WTC11 (cell line): ENCODE results near the gene LAMA5. TPM values are rescaled to one million over a fixed set of nuclear protein-coding genes. Genes with fewer than 3 reads are reported as not detected.

Experiments
- ATAC-seq: fragments of 200-7000 bp; cut with Tn5 transposase; 2 replicates; pipeline ENCODE4 v1.10.0; 2021; ENCODE audit warnings: mild to moderate bottlenecking, moderate library complexity
- CTCF ChIA-PET: fragments of 300-600 bp; sonication (Branson Sonifier 250); formaldehyde crosslinking; loops from one replicate; lab custom pipeline; 2021; ENCODE audit warnings: antibody characterized with exemption; lab: Charles Lee
- POLR2A ChIA-PET: fragments of 350-600 bp; sonication (Branson Sonifier 250); formaldehyde crosslinking; loops from one replicate; lab custom pipeline; 2021; ENCODE audit warnings: antibody characterized with exemption; lab: Charles Lee
- DNase-seq: peaks from one replicate; pipeline ENCODE4 v3.0.0; 2021; ENCODE audit warnings: low spot score
- H3K27ac Mint-ChIP-seq: 2 replicates; pipeline ENCODE4 v1.8.0; 2021; ENCODE audit warnings: mixed read lengths
- H3K27me3 Mint-ChIP-seq: 2 replicates; pipeline ENCODE4 v1.8.0; 2021; ENCODE audit warnings: low read depth, mild to moderate bottlenecking, moderate library complexity, mixed read lengths
- H3K36me3 Mint-ChIP-seq: 2 replicates; pipeline ENCODE4 v1.8.0; 2021; ENCODE audit warnings: mixed read lengths
- H3K4me1 Mint-ChIP-seq: 2 replicates; pipeline ENCODE4 v1.8.0; 2022; ENCODE audit warnings: mixed read lengths
- H3K4me3 Mint-ChIP-seq: 2 replicates; pipeline ENCODE4 v1.8.0; 2021; ENCODE audit warnings: mild to moderate bottlenecking, moderate library complexity, mixed read lengths
- H3K9me3 Mint-ChIP-seq: 2 replicates; pipeline ENCODE4 v1.8.0; 2021; ENCODE audit warnings: mixed read lengths
- CBFB ChIP-seq: sonication (generic); formaldehyde crosslinking; IDR thresholded peaks from 2 replicates; pipeline ENCODE4 v1.8.1; 2022; ENCODE audit warnings: mild to moderate bottlenecking, low read depth, missing genetic modification reagents
- CTCF ChIP-seq: fragments of 200-600 bp; IDR thresholded peaks from 2 replicates; pipeline ENCODE4 v1.8.0; 2022; ENCODE audit warnings: antibody characterized with exemption
- EMX1 ChIP-seq: fragments of 250-450 bp; sonication (Bioruptor Pico); IDR thresholded peaks from 2 replicates; pipeline ENCODE4 v1.8.0; 2021; ENCODE audit warnings: mild to moderate bottlenecking
- ETV6 ChIP-seq: sonication (generic); formaldehyde crosslinking; IDR thresholded peaks from 2 replicates; pipeline ENCODE4 v1.8.1; 2022; ENCODE audit warnings: mild to moderate bottlenecking, missing genetic modification reagents
- FOXP4 ChIP-seq: sonication (generic); formaldehyde crosslinking; IDR thresholded peaks from 2 replicates; pipeline ENCODE4 v1.8.0; 2022; ENCODE audit warnings: mild to moderate bottlenecking, missing genetic modification reagents
- GABPB1 ChIP-seq: sonication (generic); formaldehyde crosslinking; IDR thresholded peaks from 2 replicates; pipeline ENCODE4 v1.8.1; 2023; ENCODE audit warnings: mild to moderate bottlenecking, missing genetic modification reagents
- MYBL2 ChIP-seq: sonication (generic); formaldehyde crosslinking; IDR thresholded peaks from 2 replicates; pipeline ENCODE4 v1.8.1; 2023; ENCODE audit warnings: mild to moderate bottlenecking, moderate library complexity, missing genetic modification reagents
- OVOL2 ChIP-seq: fragments of 250-450 bp; sonication (Bioruptor Pico); IDR thresholded peaks from 2 replicates; pipeline ENCODE4 v1.9.0; 2021; ENCODE audit warnings: mild to moderate bottlenecking, borderline replicate concordance
- PRDM15 ChIP-seq: sonication (generic); formaldehyde crosslinking; IDR thresholded peaks from 2 replicates; pipeline ENCODE4 v1.8.0; 2022; ENCODE audit warnings: missing genetic modification reagents
- SP1 ChIP-seq: sonication (generic); formaldehyde crosslinking; conservative IDR thresholded peaks from 2 replicates; pipeline ENCODE4 v1.8.1; 2022; ENCODE audit warnings: missing genetic modification reagents
- TCF7 ChIP-seq: sonication (generic); formaldehyde crosslinking; IDR thresholded peaks from 2 replicates; pipeline ENCODE4 v1.8.0; 2022; ENCODE audit warnings: mild to moderate bottlenecking, low read depth, missing genetic modification reagents, moderate library complexity
- TEAD4 ChIP-seq: sonication (generic); formaldehyde crosslinking; IDR thresholded peaks from 2 replicates; pipeline ENCODE4 v1.8.0; 2022; ENCODE audit warnings: mild to moderate bottlenecking, missing genetic modification reagents
- USF1 ChIP-seq: sonication (generic); formaldehyde crosslinking; IDR thresholded peaks from 2 replicates; pipeline ENCODE4 v1.8.0; 2022; ENCODE audit warnings: mild to moderate bottlenecking, missing genetic modification reagents
- ZBTB43 ChIP-seq: sonication (generic); formaldehyde crosslinking; IDR thresholded peaks from 2 replicates; pipeline ENCODE4 v1.8.1; 2023; ENCODE audit warnings: mild to moderate bottlenecking, missing genetic modification reagents
- ZNF121 ChIP-seq: sonication (generic); formaldehyde crosslinking; IDR thresholded peaks from 2 replicates; pipeline ENCODE4 v1.8.0; 2023; ENCODE audit warnings: missing genetic modification reagents
- ZNF396 ChIP-seq: fragments of 250-450 bp; sonication (Bioruptor Pico); IDR thresholded peaks from 2 replicates; pipeline ENCODE4 v1.8.0; 2021; ENCODE audit warnings: mild to moderate bottlenecking, moderate library complexity, borderline replicate concordance
- ZNF423 ChIP-seq: fragments of 250-450 bp; sonication (Bioruptor Pico); IDR thresholded peaks from 2 replicates; pipeline ENCODE4 v2.1.2; 2022; ENCODE audit warnings: mild to moderate bottlenecking, moderate library complexity
- total RNA-seq: library from RNA; stranded (reverse); gene quantifications from 3 replicates; pipeline ENCODE4 v1.2.3, GENCODE V29; 2021
- TF ChIP-seq, protein P1 (sequence below): sonication (generic); formaldehyde crosslinking; IDR thresholded peaks from 2 replicates; pipeline ENCODE4 v1.8.1; 2022; ENCODE audit warnings: missing genetic modification reagents, borderline replicate concordance
- TF ChIP-seq, protein P2 (sequence below): sonication (generic); formaldehyde crosslinking; IDR thresholded peaks from 2 replicates; pipeline ENCODE4 v1.8.1; 2023; ENCODE audit warnings: mild to moderate bottlenecking, moderate library complexity, missing genetic modification reagents
- TF ChIP-seq, protein P3 (sequence below): fragments of 250-450 bp; sonication (Bioruptor Pico); IDR thresholded peaks from 2 replicates; pipeline ENCODE4 v1.9.0; 2021; ENCODE audit warnings: mild to moderate bottlenecking, borderline replicate concordance

The LAMA5 gene
- total RNA-seq, 1 experiment from 2014 or later = 329 TPM

GRCh38 chr20:62301773-62302340 is 65.3 kb downstream of the LAMA5 start:
- peak overlapping the region; percentile 96 for H3K27ac Mint-ChIP-seq
- TF ChIP-seq ZNF121 (CRISPR knock-in tag) = no peak
- TF ChIP-seq ZBTB43 (CRISPR knock-in tag) = no peak
- TF ChIP-seq PRDM15 (CRISPR knock-in tag) = no peak
- TF ChIP-seq, protein P1, sequence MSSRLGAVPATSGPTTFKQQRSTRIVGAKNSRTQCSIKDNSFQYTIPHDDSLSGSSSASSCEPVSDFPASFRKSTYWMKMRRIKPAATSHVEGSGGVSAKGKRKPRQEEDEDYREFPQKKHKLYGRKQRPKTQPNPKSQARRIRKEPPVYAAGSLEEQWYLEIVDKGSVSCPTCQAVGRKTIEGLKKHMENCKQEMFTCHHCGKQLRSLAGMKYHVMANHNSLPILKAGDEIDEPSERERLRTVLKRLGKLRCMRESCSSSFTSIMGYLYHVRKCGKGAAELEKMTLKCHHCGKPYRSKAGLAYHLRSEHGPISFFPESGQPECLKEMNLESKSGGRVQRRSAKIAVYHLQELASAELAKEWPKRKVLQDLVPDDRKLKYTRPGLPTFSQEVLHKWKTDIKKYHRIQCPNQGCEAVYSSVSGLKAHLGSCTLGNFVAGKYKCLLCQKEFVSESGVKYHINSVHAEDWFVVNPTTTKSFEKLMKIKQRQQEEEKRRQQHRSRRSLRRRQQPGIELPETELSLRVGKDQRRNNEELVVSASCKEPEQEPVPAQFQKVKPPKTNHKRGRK (CRISPR knock-in tag) = no peak
- no peak for TF ChIP-seq FOXP4 (CRISPR knock-in tag)
- TF ChIP-seq USF1 (CRISPR knock-in tag) = no peak
- TF ChIP-seq CBFB (CRISPR knock-in tag) = 0 out of 2 replicates have a peak, but pooled peaks have one; percentile 9
- TF ChIP-seq, protein P2, sequence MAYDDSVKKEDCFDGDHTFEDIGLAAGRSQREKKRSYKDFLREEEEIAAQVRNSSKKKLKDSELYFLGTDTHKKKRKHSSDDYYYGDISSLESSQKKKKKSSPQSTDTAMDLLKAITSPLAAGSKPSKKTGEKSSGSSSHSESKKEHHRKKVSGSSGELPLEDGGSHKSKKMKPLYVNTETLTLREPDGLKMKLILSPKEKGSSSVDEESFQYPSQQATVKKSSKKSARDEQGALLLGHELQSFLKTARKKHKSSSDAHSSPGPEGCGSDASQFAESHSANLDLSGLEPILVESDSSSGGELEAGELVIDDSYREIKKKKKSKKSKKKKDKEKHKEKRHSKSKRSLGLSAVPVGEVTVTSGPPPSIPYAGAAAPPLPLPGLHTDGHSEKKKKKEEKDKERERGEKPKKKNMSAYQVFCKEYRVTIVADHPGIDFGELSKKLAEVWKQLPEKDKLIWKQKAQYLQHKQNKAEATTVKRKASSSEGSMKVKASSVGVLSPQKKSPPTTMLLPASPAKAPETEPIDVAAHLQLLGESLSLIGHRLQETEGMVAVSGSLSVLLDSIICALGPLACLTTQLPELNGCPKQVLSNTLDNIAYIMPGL (CRISPR knock-in tag) = peak; percentile 34; the same call in 1 of the 2 replicates
- no peak for TF ChIP-seq TCF7 (CRISPR knock-in tag)
- peak; percentile 90 for TF ChIP-seq GABPB1 (CRISPR knock-in tag)
- TF ChIP-seq SP1 (CRISPR knock-in tag) = peak; percentile 45; the same call in 1 of the 2 replicates
- TF ChIP-seq OVOL2 (CRISPR knock-in tag) = no peak
- TF ChIP-seq, protein P3, sequence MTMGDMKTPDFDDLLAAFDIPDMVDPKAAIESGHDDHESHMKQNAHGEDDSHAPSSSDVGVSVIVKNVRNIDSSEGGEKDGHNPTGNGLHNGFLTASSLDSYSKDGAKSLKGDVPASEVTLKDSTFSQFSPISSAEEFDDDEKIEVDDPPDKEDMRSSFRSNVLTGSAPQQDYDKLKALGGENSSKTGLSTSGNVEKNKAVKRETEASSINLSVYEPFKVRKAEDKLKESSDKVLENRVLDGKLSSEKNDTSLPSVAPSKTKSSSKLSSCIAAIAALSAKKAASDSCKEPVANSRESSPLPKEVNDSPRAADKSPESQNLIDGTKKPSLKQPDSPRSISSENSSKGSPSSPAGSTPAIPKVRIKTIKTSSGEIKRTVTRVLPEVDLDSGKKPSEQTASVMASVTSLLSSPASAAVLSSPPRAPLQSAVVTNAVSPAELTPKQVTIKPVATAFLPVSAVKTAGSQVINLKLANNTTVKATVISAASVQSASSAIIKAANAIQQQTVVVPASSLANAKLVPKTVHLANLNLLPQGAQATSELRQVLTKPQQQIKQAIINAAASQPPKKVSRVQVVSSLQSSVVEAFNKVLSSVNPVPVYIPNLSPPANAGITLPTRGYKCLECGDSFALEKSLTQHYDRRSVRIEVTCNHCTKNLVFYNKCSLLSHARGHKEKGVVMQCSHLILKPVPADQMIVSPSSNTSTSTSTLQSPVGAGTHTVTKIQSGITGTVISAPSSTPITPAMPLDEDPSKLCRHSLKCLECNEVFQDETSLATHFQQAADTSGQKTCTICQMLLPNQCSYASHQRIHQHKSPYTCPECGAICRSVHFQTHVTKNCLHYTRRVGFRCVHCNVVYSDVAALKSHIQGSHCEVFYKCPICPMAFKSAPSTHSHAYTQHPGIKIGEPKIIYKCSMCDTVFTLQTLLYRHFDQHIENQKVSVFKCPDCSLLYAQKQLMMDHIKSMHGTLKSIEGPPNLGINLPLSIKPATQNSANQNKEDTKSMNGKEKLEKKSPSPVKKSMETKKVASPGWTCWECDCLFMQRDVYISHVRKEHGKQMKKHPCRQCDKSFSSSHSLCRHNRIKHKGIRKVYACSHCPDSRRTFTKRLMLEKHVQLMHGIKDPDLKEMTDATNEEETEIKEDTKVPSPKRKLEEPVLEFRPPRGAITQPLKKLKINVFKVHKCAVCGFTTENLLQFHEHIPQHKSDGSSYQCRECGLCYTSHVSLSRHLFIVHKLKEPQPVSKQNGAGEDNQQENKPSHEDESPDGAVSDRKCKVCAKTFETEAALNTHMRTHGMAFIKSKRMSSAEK (CRISPR knock-in tag) = no peak
- no peak for TF ChIP-seq MYBL2 (CRISPR knock-in tag)
- no peak for TF ChIP-seq ETV6 (CRISPR knock-in tag)
- no peak for TF ChIP-seq ZNF396 (CRISPR knock-in tag)
- TF ChIP-seq CTCF = peak; percentile 38; the same call in 1 of the 2 replicates
- TF ChIP-seq EMX1 = no peak
- no peak for TF ChIP-seq TEAD4
- TF ChIP-seq ZNF423 = no peak

More at GRCh38 chr20:62301773-62302340, 65.3 kb downstream of the LAMA5 start:
- DNase-seq (peak; percentile 93), ATAC-seq (peak; percentile 75)
- H3K36me3 Mint-ChIP-seq = peaks cover 22% of the 10 kb centered on the region
- peaks cover 18% of the 10 kb centered on the region for H3K4me1 Mint-ChIP-seq
- H3K4me3 Mint-ChIP-seq = peak overlapping the region; percentile 77
- no peaks in the 10 kb centered on the region for H3K27me3 Mint-ChIP-seq
- no peaks in the 10 kb centered on the region for H3K9me3 Mint-ChIP-seq
- POLR2A ChIA-PET = interaction anchor here (0.6 to 1.0 kb wide), 3 partner anchors 64 to 172 kb away, joined by 4 read pairs; partner anchors contain the start of gene LAMA5
- CTCF ChIA-PET = interaction anchor here (0.6 to 1.7 kb wide), 22 partner anchors 9 to 612 kb away, joined by 3 to 28 read pairs (median 4); partner anchors contain the start of genes LAMA5 and RPS21
